Vagina (tissue), 2 donors: ENCODE measurements around the gene CASZ1. TPM values are rescaled to one million over a fixed set of nuclear protein-coding genes. Genes with fewer than 3 reads are reported as not detected.

Experiments
- DNase-seq, 2 donors: peaks; one replicate each; pipeline ENCODE4 v3.0.0-alpha.2; 2017; ENCODE audit errors: extremely low spot score in 2 of 2
- H3K27ac ChIP-seq: fragments of 200-600 bp; sonication (generic); one replicate; pipeline ENCODE4 v1.5.1; 2019
- H3K27me3 ChIP-seq: fragments of 200-600 bp; sonication (generic); one replicate; pipeline ENCODE4 v1.5.1; 2019
- H3K36me3 ChIP-seq, 2 donors: fragments of 200-600 bp; sonication (generic); one replicate each; pipeline ENCODE4 v1.5.1; 2017 to 2019
- H3K4me1 ChIP-seq: fragments of 200-600 bp; sonication (generic); one replicate; pipeline ENCODE4 v1.5.1; 2019
- H3K4me3 ChIP-seq, 2 donors: fragments of 200-600 bp; sonication (generic); 1 replicate in 1 of 2; 2 replicates in 1 of 2; pipeline ENCODE4 v1.5.1; 2016 to 2019
- H3K9me3 ChIP-seq: fragments of 200-600 bp; sonication (generic); one replicate; pipeline ENCODE4 v1.5.1; 2019
- POLR2A ChIP-seq, 2 donors: fragments of 450-650 bp; IDR thresholded peaks; one replicate each; pipeline ENCODE4 v1.6.1; 2017; ENCODE audit warnings: antibody characterized with exemption in 2 of 2, mild to moderate bottlenecking in 2 of 2, moderate library complexity in 2 of 2
- POLR2AphosphoS5 ChIP-seq, 2 donors: sonication (generic); formaldehyde crosslinking; IDR thresholded peaks; one replicate each; pipeline ENCODE4 v1.9.0; 2017; ENCODE audit warnings: antibody characterized with exemption in 2 of 2, mild to moderate bottlenecking in 2 of 2, low read depth in 1 of 2; ENCODE audit not compliant: insufficient read depth in 1 of 2
- intact Hi-C: fragments of 100-400 bp; cut with DNase I; formaldehyde crosslinking; loops from one replicate; pipeline ENCODE4 v1.15.1; 2023
- total RNA-seq: library from RNA; depleted of rRNA; stranded (reverse); fragments of >200 nt; gene quantifications from one replicate; pipeline ENCODE4 v1.2.3, GENCODE V29; 2016
- TF ChIP-seq, protein P1 (sequence below), 3 experiments: fragments of 450-650 bp in 2 of 3; fragments of 200-600 bp in 1 of 3; sonication (generic) in 1 of 3; IDR thresholded peaks; one replicate each; pipeline ENCODE4 v1.5.1; 2017 to 2019; ENCODE audit warnings: antibody characterized with exemption in 3 of 3, mild to moderate bottlenecking in 2 of 3, moderate library complexity in 2 of 3

Gene CASZ1
- total RNA-seq, 1 donor from 2014 or later: 30.7 TPM

DNA sequence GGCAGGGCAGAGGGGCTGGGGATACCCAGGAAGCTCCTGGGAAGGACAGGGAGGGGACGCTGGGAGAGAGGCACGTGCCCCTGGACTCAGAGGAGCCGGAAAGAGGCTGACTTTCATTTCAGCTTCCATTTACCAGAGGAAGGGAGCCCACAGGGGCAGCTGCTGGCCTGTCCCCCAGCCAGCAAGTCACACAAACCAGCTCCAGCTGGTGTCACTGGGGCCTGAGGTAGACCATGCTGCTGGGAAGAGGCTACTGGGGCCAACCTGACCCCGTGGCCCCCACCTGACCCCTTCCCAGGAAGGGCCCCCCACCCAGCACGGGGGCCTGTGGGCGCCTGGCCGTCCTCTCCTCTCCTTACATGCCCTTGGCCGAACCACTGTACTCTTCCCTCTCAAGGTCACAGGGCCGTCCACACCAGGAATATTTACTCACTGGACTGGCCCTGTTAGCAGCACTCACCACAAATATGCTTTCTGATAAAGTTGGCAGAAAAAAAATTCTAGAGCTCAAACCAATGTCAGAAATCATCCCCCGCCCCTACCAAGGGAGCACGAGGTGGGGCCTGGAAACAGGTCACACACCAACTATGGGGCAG lies 110.5 kb downstream of the CASZ1 start:
- Histone ChIP-seq H3K27me3 (no peaks in the 10 kb centered on the region), H3K27ac (peak overlapping the region; percentile 0), H3K36me3 (no peaks in the 10 kb centered on the region), H3K4me1 (peaks cover 83% of the 10 kb centered on the region), H3K9me3 (no peaks in the 10 kb centered on the region), H3K4me3 (no peak overlapping the region)
- TF ChIP-seq POLR2A (IDR thresholded peaks at IDR 0.05): no peak
- TF ChIP-seq, protein P1, sequence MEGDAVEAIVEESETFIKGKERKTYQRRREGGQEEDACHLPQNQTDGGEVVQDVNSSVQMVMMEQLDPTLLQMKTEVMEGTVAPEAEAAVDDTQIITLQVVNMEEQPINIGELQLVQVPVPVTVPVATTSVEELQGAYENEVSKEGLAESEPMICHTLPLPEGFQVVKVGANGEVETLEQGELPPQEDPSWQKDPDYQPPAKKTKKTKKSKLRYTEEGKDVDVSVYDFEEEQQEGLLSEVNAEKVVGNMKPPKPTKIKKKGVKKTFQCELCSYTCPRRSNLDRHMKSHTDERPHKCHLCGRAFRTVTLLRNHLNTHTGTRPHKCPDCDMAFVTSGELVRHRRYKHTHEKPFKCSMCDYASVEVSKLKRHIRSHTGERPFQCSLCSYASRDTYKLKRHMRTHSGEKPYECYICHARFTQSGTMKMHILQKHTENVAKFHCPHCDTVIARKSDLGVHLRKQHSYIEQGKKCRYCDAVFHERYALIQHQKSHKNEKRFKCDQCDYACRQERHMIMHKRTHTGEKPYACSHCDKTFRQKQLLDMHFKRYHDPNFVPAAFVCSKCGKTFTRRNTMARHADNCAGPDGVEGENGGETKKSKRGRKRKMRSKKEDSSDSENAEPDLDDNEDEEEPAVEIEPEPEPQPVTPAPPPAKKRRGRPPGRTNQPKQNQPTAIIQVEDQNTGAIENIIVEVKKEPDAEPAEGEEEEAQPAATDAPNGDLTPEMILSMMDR (IDR thresholded peaks at IDR 0.05): no peak
- no peak for TF ChIP-seq POLR2AphosphoS5 (IDR thresholded peaks at IDR 0.05; ENCODE audit: insufficient read depth in 1 of 2, low read depth in 1 of 2)
- intact Hi-C loops: loop anchor here (10.0 kb wide), 1 partner anchor 109 kb away; the partner anchor contains the start of gene CASZ1
- no peak for DNase-seq

DNA sequence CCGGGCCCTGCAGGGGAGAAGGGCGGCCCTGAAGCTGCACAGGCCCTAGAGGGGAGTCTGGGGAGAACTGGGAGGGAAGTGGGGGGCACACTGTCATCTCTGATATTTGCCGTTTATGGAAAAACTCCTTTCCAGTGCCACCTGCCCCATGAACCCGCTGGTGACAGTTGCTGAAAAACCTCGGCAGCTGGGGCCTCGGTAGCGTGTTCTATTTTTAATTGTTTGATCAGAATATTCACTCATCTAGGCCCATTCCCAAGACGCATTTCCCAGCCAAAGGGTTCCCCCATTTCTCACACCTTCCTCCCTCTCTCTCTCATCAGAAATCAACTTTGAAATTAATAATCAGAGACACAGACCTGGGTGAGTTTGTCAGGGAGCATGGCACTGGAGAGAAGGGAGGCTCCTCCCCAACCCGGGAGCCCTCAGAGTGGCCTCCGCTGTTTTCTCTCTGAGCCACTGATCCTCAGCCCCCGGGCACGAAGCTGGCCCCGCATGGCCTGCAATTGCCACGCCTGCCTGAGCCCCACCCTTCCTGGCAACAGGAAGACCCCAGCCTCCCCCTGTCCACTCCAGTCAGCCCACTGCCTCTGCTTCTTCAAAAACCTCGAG lies 111.1 kb downstream of the CASZ1 start:
- intact Hi-C loops: loop anchor here (10.0 kb wide), 1 partner anchor 109 kb away; the partner anchor contains the start of gene CASZ1

DNA sequence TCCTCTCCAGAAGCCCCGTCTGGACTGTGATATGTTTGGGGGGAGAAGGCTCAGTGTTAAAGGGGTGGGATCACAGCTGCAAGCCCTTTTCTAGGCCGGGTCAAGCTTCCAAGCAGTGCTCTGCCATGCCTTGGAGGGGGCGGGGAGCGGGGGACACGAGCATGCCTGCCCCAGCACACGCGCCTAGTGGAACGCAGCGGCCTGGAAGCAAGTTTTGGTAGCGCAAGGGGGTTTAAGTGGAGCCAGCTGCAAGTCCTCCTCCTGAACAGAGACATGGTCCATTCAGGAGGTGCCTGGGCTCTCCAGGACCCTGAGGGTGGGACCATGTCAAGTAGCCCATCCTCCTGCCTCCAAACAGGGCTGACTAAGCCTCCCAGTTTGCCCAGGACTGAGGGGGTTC lies 112.2 kb downstream of the CASZ1 start:
- H3K36me3 ChIP-seq: no peaks in the 10 kb centered on the region
- no peaks in the 10 kb centered on the region for H3K9me3 ChIP-seq
- no peaks in the 10 kb centered on the region for H3K27me3 ChIP-seq
- no peak overlapping the region for H3K27ac ChIP-seq
- no peak for DNase-seq
- H3K4me1 ChIP-seq: peaks cover 79% of the 10 kb centered on the region
- no peak overlapping the region for H3K4me3 ChIP-seq
- TF ChIP-seq POLR2AphosphoS5 (IDR thresholded peaks at IDR 0.05; ENCODE audit: insufficient read depth in 1 of 2, low read depth in 1 of 2) (no peak), POLR2A (IDR thresholded peaks at IDR 0.05) (no peak)
- TF ChIP-seq, protein P1 (IDR thresholded peaks at IDR 0.05): no peak
- intact Hi-C loops: loop anchor here (10.0 kb wide), 1 partner anchor 111 kb away; the partner anchor contains the start of gene CASZ1

More for the DNA sequence above, 111.1 kb downstream of the CASZ1 start:
- Histone ChIP-seq H3K27ac (peak overlapping the region; percentile 0), H3K9me3 (no peaks in the 10 kb centered on the region), H3K36me3 (no peaks in the 10 kb centered on the region), H3K27me3 (no peaks in the 10 kb centered on the region), H3K4me1 (peaks cover 79% of the 10 kb centered on the region), H3K4me3 (no peak overlapping the region)
- DNase-seq: no peak
- TF ChIP-seq, protein P1 (IDR thresholded peaks at IDR 0.05): no peak
- TF ChIP-seq POLR2A (IDR thresholded peaks at IDR 0.05): no peak
- TF ChIP-seq POLR2AphosphoS5 (IDR thresholded peaks at IDR 0.05; ENCODE audit: insufficient read depth in 1 of 2, low read depth in 1 of 2): no peak

DNA sequence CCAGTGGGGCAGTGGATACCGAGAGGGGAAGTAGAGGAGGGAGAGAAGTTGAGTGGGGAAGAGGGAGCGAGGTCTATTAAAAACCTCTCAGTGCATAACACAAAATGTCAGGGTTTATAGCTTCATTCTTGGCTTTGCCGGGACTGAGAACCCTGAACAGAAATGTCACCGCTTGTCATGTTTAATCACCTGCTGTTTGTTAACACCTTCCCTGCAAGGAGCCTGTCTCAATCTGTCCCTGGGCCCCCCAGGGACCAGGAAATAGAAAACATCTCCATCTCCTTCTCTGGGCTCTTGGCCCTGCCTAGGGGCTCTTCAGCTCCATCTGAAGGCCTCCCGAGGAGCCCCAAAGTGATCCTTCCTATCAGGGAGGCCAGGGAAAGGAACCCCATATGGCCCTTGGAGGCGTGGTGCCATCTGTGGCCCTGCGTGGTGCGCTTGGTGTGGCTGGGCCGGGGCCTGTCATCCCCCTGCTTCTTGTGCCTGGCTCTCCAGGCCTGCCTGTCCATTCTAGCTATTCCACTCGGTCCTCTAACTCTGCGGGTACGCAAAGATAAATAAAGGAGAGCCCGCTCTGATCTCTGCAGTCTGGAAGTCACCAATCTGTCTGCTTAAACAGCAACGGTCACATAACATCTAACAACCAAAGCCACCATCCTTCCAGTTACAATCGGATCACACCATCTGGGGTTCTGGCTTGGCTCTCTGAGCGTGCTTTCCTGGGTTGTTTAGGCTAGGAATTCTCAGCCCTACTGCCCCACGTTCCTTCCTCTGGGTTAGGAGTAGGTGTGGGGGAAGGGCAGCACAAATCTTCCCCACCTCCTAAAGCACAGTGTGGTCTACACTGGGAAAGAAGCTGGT lies 113.8 kb downstream of the CASZ1 start:
- H3K4me3 ChIP-seq: no peak overlapping the region
- H3K9me3 ChIP-seq: no peaks in the 10 kb centered on the region
- no peak for TF ChIP-seq POLR2AphosphoS5 (IDR thresholded peaks at IDR 0.05; ENCODE audit: insufficient read depth in 1 of 2, low read depth in 1 of 2)
- TF ChIP-seq, protein P1 (IDR thresholded peaks at IDR 0.05): no peak
- TF ChIP-seq POLR2A (IDR thresholded peaks at IDR 0.05): no peak
- no peaks in the 10 kb centered on the region for H3K27me3 ChIP-seq
- no peak overlapping the region for H3K27ac ChIP-seq
- intact Hi-C loops: loop anchor here (10.0 kb wide), 1 partner anchor 112 kb away; the partner anchor contains the start of gene CASZ1
- peaks cover 77% of the 10 kb centered on the region for H3K4me1 ChIP-seq
- no peaks in the 10 kb centered on the region for H3K36me3 ChIP-seq
- no peak for DNase-seq
